ENCODE measurements around the gene RMI1.
A peak's percentile ranks its signal among the peaks of the same experiment; 100 is the strongest.

The RMI1 gene

GRCh38 chr9:83967073-83967472, 13.5 kb upstream of the RMI1 start:
- DNase-seq (ENCODE audit: low read depth, low spot score) = no peak

DNA sequence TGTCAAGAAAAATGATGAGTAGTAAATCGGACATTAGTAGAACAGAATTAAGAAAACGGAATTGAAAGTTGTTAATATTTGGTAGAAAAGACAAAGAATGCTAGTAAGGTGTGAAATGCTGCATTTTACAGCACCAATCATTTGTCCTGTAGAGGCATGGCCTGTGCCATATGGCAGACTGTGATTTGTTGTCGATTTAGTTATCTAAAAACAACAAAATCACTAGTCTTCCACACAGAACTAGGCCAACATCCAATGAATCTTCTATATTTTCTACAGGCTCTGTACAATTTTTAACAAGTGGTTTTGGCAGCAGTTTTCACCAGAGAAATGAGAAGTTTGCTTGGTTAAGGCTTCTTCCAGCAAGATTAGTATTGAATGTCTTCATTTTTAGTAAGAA, 11.0 kb upstream of the RMI1 start:
- DNase-seq (ENCODE audit: low read depth, low spot score) = no peak

DNA sequence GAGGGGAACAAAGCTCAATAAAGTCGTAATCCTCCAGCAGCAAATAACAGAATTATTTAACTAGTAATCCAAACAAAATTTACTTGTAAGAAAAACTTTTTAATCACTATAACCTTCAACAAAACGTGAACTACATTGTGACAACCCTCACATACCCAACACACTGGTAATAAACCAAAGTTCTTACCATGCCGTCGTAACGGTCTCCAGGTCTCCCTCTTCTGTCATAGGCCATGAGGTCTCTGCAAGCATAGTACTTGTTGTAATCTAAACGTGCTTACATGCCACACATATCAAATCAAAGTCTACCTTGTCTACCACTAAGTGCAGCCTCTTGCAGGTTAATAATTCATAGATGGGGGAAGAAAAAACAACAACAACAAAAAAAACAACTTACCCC, 9.1 kb upstream of the RMI1 start:
- DNase-seq (ENCODE audit: low read depth, low spot score) = no peak

- no peak for DNase-seq (ENCODE audit: low read depth, low spot score)
Measured at GRCh38 chr9:83972286-83972685, 8.3 kb upstream of the RMI1 start.

- DNase-seq (ENCODE audit: low read depth, low spot score) = no peak
Measured at GRCh38 chr9:83975300-83975699, 5.3 kb upstream of the RMI1 start.

- DNase-seq (ENCODE audit: low read depth, low spot score) = no peak
Measured at GRCh38 chr9:83976372-83976771, 4.2 kb upstream of the RMI1 start.

DNA sequence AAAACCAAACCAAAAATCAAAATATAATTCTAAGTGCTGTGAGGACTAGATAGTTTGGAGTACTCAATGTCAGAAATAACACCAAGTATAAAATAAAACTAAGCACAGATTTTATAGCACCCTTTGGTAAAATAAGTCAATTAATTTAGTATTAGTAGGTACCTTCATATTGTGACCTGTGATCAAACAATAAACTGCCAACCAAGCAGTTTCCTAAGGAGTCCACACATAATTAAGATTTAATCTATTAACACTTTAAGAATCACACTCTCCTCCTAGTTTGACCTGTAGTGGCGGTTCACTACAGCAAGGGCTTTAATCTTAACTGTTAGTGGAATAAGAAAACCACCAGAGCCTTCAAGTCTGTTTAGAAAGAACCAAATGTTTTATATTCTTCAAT, 3.4 kb upstream of the RMI1 start:
- DNase-seq (ENCODE audit: low read depth, low spot score) = no peak

GRCh38 chr9:83978992-83979811, 1.4 kb upstream of the RMI1 start:
- DNase-seq (ENCODE audit: low read depth, low spot score) = peak; percentile 72

DNA sequence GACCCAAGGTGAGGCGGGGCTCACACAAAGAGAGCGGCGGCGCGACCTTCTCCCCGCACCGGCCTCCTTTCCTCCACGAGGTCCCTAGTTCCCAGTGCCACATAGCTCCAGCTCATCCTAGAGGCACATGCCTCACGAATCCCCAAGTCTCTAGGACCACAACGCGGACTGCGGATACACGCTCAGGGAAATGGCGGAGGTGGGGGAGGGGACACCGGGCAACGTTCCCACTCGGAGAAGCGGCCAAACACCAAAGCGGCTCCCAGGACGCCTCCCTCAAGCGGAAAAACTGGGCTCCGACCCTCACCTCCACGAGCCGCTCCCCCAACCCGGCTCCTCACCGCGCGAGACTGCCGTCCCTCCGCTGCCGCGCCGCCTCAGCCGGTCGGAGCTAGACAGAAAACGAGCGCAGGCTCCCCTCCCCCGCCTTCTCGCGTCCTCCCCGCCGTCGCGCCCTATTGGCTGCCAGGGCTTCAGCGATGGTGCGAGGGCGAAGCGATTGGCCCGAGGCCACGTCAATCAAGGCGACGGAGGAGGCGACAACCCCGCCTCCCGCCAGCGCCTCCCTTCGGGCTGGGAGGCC, 702 bp upstream of the RMI1 start, which contains the start of gene HNRNPK:
HNRNPK (minus strand) TSS at position 404 of the 583 bp plus-strand sequence. CDS start 1,963 bp downstream, outside the sequence.
- DNase-seq (ENCODE audit: low read depth, low spot score) = peak; percentile 97

DNA sequence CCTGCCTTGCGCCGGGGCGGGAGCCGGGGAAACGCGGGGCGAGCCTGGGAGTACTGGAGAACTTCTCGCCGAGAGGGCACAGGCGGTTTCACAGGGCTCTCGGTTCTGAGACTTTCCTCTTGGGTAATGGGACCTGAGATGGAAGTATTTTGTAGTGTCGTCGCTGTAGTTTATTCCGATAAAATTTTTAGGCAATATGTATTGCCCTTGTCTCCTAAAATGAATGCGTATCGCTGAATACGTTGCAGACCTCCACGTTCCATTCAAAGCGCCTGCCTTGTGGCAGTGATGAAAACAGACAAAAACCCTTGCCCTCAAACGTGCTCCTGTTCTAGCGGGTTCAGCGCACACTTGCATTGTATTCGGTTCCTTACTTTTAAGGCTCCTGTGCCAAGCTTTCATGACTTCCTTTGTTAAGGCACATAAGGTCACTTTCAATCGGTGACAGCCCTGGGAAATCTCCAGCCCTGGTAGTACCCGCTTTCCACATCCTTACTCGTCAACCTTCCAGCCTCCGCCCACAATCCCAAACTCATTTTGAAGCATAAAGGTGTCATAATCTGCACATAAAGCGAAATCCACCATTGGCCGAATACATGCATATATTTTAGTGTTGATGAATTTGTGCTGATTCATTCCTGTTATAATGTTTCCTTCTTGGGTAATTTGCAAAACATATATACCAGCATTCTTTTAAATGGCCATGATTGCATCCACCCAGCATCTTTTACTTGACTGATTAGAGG, 694 bp downstream of the RMI1 start:
- DNase-seq (ENCODE audit: low read depth, low spot score) = no peak

GRCh38 chr9:83986195-83986594, 5.6 kb downstream of the RMI1 start:
- no peak for DNase-seq (ENCODE audit: low read depth, low spot score)

GRCh38 chr9:83986765-83987401, 6.3 kb downstream of the RMI1 start:
- no peak for DNase-seq (ENCODE audit: low read depth, low spot score)

- no peak for DNase-seq (ENCODE audit: low read depth, low spot score)
Measured at GRCh38 chr9:83987402-83987791, 6.8 kb downstream of the RMI1 start.

- DNase-seq (ENCODE audit: low read depth, low spot score) = no peak
Measured at GRCh38 chr9:83988411-83988810, 7.8 kb downstream of the RMI1 start.

DNA sequence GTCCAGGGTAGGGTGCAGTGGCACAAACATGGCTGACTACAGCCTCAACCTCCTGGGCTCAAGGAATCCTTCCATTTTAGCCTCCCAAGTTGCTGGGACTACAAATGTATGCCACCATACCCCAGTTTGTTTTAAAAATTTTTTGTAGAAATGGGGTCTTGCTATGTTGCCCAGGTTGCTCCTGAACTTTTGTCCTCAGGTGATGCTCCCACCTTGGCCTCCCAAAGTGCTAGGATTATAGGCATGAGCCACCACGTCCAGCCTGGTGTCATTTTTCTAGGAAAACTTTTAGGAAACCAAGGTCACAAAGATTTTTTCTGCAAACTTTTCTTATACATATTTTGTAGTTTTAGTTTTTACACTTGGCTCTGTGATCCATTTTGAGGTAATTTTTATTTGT, 10.8 kb downstream of the RMI1 start:
- DNase-seq (ENCODE audit: low read depth, low spot score) = no peak

DNA sequence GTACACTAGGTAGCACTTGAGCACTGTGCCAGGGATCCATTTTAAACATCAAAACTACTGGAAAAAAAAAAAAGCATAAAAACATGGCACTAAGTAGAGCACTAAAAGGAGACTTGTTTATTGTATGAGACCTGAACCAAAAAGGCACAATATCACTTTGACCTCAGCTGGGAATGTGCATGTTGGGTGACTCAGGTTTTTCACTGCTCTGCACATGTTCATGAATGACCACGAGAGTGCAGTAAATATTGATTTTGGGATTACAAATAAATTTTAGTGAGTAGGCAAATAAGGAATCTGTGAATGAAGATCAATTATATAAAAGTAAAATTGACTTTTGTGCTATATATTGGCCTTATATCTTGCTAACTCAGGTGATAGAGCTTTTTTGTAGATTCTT, 11.8 kb downstream of the RMI1 start:
- DNase-seq (ENCODE audit: low read depth, low spot score) = no peak

- DNase-seq (ENCODE audit: low read depth, low spot score) = no peak
Measured at GRCh38 chr9:83992901-83993300, 12.3 kb downstream of the RMI1 start.

DNA sequence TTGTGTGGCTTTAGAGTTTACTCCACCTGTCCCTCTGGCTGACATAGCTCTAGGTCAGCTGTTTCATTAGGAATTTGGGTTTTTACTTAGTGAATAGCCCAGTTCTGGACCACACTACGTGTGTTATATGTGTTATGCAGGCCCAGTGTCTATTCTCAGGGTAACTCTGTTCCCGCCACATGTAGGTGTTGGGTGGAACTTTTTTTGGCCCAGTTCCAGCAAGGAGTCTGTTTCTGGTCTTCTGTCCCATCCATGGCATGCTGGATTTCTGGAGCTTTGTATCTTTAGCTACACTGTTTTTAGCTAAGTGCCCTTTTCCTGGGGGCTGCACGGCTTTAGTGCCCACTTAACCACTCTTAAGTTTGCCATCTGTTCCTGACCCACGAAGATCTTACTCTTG, 15.5 kb downstream of the RMI1 start:
- DNase-seq (ENCODE audit: low read depth, low spot score) = no peak

DNA sequence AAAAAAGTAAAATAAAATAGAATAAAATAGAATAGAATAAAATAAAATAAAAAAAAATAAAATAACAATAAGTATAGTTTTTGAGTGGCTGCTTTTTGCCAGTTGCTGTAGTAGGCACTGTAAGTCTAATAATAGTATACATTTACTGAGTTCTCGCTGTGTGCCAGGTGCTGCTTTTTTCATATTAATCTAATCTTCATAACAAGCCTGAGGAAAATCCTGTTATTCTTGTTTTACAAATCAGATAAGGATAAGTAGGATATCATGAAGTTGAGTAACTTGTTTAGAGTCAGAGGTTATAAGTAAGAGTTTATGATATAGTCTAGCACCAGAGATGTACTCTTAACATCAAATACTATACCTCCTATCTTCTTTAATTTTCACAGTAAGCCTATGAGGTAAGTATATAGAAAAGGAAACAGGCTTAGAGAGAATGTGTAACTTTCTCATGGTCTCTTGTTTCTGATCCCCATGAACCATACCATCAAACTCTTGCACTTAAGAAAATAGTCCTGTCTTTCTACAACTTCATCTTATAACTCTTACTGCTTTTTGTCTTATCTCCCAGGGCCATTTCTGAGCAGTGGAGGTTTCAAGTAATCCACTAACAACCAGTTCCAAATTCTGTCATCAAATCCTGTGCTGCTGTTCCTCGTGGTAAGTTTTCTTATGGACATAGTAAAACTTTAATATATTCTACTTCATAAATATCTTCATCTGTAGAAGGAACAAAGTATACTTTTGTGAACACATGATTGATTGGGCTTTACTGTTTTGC, 18.7 kb downstream of the RMI1 start:
- no peak for DNase-seq (ENCODE audit: low read depth, low spot score)

- no peak for DNase-seq (ENCODE audit: low read depth, low spot score)
Measured at GRCh38 chr9:84000186-84000585, 19.6 kb downstream of the RMI1 start.

DNA sequence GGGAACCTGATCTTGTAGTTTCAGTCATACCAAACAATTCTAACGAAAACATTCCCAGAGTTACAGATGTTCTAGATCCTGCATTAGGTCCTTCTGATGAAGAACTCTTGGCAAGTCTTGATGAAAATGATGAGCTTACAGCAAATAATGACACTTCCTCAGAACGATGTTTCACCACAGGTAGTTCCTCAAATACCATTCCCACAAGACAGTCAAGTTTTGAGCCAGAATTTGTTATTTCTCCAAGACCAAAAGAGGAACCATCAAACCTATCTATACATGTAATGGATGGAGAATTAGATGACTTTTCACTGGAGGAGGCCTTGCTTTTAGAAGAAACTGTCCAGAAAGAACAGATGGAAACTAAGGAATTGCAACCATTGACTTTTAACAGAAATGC, 21.0 kb downstream of the RMI1 start:
- DNase-seq (ENCODE audit: low read depth, low spot score) = no peak
